ENCODE results near the gene ZNF548. TPM values are rescaled to one million over a fixed set of nuclear protein-coding genes. Genes with fewer than 3 reads are reported as not detected.

Gene ZNF548
- total RNA-seq, 1 experiment from 2014 or later: 14.7 TPM

DNA sequence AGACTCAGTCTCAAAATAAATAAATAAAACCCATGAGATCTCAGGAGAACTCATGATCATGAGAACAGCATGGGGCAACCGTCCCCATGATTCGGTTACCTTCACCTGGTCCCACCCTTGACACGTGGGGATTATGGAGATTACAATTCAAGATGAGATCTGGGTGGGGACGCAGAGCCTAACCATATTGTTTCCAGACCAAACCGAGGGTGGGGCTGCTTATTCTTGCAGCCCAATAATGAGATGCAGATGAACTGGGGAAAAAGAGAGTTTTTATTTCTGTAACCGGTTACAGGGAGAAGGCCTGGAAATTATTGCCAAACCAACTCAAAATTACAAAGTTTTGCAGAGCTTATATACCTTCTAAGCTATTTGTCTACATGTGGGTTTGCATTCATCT is 13.5 kb upstream of the ZNF548 start:
- CTCF ChIA-PET: no interaction called here
- H3K4me3 ChIP-seq (ENCODE audit: low read depth in 2 of 2, low read length in 2 of 2): no peak overlapping the region
- no peak for DNase-seq (ENCODE audit: low read depth, low spot score)
- H3K36me3 ChIP-seq (ENCODE audit: control insufficient read depth, insufficient read depth, low read length): no peaks in the 10 kb centered on the region
- H3K4me1 ChIP-seq (ENCODE audit: control insufficient read depth, insufficient read depth, low read length): no peaks in the 10 kb centered on the region
- TF ChIP-seq TCF7L2 (IDR thresholded peaks at IDR 0.05; ENCODE audit: low read depth, low read length) (no peak), SIN3A (IDR thresholded peaks at IDR 0.05; ENCODE audit: borderline replicate concordance, insufficient read depth, low read depth, low read length) (no peak), POLR2AphosphoS5 (IDR thresholded peaks at IDR 0.05; ENCODE audit: low read depth, low read length) (no peak)
- TF ChIP-seq, protein P1, sequence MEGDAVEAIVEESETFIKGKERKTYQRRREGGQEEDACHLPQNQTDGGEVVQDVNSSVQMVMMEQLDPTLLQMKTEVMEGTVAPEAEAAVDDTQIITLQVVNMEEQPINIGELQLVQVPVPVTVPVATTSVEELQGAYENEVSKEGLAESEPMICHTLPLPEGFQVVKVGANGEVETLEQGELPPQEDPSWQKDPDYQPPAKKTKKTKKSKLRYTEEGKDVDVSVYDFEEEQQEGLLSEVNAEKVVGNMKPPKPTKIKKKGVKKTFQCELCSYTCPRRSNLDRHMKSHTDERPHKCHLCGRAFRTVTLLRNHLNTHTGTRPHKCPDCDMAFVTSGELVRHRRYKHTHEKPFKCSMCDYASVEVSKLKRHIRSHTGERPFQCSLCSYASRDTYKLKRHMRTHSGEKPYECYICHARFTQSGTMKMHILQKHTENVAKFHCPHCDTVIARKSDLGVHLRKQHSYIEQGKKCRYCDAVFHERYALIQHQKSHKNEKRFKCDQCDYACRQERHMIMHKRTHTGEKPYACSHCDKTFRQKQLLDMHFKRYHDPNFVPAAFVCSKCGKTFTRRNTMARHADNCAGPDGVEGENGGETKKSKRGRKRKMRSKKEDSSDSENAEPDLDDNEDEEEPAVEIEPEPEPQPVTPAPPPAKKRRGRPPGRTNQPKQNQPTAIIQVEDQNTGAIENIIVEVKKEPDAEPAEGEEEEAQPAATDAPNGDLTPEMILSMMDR (IDR thresholded peaks at IDR 0.05): no peak
- TF ChIP-seq, protein P2, sequence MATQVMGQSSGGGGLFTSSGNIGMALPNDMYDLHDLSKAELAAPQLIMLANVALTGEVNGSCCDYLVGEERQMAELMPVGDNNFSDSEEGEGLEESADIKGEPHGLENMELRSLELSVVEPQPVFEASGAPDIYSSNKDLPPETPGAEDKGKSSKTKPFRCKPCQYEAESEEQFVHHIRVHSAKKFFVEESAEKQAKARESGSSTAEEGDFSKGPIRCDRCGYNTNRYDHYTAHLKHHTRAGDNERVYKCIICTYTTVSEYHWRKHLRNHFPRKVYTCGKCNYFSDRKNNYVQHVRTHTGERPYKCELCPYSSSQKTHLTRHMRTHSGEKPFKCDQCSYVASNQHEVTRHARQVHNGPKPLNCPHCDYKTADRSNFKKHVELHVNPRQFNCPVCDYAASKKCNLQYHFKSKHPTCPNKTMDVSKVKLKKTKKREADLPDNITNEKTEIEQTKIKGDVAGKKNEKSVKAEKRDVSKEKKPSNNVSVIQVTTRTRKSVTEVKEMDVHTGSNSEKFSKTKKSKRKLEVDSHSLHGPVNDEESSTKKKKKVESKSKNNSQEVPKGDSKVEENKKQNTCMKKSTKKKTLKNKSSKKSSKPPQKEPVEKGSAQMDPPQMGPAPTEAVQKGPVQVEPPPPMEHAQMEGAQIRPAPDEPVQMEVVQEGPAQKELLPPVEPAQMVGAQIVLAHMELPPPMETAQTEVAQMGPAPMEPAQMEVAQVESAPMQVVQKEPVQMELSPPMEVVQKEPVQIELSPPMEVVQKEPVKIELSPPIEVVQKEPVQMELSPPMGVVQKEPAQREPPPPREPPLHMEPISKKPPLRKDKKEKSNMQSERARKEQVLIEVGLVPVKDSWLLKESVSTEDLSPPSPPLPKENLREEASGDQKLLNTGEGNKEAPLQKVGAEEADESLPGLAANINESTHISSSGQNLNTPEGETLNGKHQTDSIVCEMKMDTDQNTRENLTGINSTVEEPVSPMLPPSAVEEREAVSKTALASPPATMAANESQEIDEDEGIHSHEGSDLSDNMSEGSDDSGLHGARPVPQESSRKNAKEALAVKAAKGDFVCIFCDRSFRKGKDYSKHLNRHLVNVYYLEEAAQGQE (IDR thresholded peaks at IDR 0.05; ENCODE audit: insufficient read depth in 1 of 2, low read depth in 2 of 2, low read length in 1 of 2): no peak
- peaks cover 47% of the 10 kb centered on the region for H3K9me3 ChIP-seq (ENCODE audit: control insufficient read depth, insufficient read depth, low read depth, low read length)
- in situ Hi-C loops (cut with HindIII; ENCODE audit: low pct_unique_long_range_greater_than_20kb, low sequenced_read_pairs) (no loop called here), intact Hi-C loops (cut with micrococcal nuclease; ENCODE audit: unreplicated experiment) (no loop called here)
- BruUV-seq (replicated peaks): no TSS peak
- no peak for ATAC-seq
- H3K27me3 ChIP-seq (ENCODE audit: control insufficient read depth, insufficient read depth, low read length): no peaks in the 10 kb centered on the region
- H3K27ac ChIP-seq (ENCODE audit: low read length): no peak overlapping the region
- POLR2A ChIA-PET: no interaction called here

DNA sequence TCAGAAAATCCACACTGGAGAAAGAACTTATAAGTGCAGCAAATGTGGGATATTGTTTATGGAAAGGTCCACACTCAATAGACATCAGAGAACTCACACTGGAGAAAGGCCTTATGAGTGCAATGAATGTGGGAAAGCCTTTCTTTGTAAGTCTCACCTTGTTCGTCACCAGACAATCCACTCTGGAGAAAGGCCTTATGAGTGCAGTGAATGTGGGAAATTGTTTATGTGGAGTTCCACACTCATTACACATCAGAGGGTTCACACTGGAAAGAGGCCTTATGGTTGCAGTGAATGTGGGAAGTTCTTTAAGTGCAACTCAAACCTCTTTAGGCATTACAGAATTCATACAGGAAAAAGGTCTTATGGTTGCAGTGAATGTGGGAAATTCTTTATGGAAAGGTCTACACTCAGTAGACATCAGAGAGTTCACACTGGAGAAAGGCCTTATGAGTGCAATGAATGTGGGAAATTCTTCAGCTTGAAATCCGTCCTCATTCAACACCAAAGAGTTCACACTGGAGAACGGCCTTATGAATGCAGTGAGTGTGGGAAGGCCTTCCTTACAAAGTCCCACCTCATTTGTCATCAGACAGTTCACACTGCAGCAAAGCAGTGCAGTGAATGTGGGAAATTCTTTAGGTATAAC is 12.0 kb upstream of the ZNF548 start:
- Histone ChIP-seq H3K4me3 (ENCODE audit: low read depth in 2 of 2, low read length in 2 of 2) (no peak overlapping the region), H3K4me1 (ENCODE audit: control insufficient read depth, insufficient read depth, low read length) (no peaks in the 10 kb centered on the region), H3K27me3 (ENCODE audit: control insufficient read depth, insufficient read depth, low read length) (no peaks in the 10 kb centered on the region), H3K27ac (ENCODE audit: low read length) (no peak overlapping the region), H3K36me3 (ENCODE audit: control insufficient read depth, insufficient read depth, low read length) (no peaks in the 10 kb centered on the region), H3K9me3 (ENCODE audit: control insufficient read depth, insufficient read depth, low read depth, low read length) (peaks cover 45% of the 10 kb centered on the region)
- TF ChIP-seq POLR2AphosphoS5 (IDR thresholded peaks at IDR 0.05; ENCODE audit: low read depth, low read length) (no peak), TCF7L2 (IDR thresholded peaks at IDR 0.05; ENCODE audit: low read depth, low read length) (no peak), SIN3A (IDR thresholded peaks at IDR 0.05; ENCODE audit: borderline replicate concordance, insufficient read depth, low read depth, low read length) (no peak)
- TF ChIP-seq, protein P1 (IDR thresholded peaks at IDR 0.05): no peak
- TF ChIP-seq, protein P2 (IDR thresholded peaks at IDR 0.05; ENCODE audit: insufficient read depth in 1 of 2, low read depth in 2 of 2, low read length in 1 of 2): no peak
- ChIA-PET POLR2A (no interaction called here), CTCF (no interaction called here)
- in situ Hi-C loops (cut with HindIII; ENCODE audit: low pct_unique_long_range_greater_than_20kb, low sequenced_read_pairs) (no loop called here), intact Hi-C loops (cut with micrococcal nuclease; ENCODE audit: unreplicated experiment) (no loop called here)
- BruUV-seq (replicated peaks): TSS peak; percentile 35
- no peak for DNase-seq (ENCODE audit: low read depth, low spot score)
- ATAC-seq: no peak
